HL-60/S4 treated with phorbol 12-myristate 13-acetate at 8.2 ng/mL for 4 days and 3 days (cell line): ENCODE results near the gene SUPT4H1.

Experiments used
- in situ Hi-C: fragments of 300-500 bp; cut with MboI; formaldehyde crosslinking; loops from 2 replicates; pipeline ENCODE4 v1.15.0; 2022; ENCODE audit warnings: low sequenced_read_pairs

Gene SUPT4H1

GRCh38 chr17:58381124-58382035, 29.4 kb upstream of the SUPT4H1 start:
- in situ Hi-C loops: no loop called here

GRCh38 chr17:58380207-58381123, 28.5 kb upstream of the SUPT4H1 start:
- in situ Hi-C loops: no loop called here

GRCh38 chr17:58379511-58379824, 27.5 kb upstream of the SUPT4H1 start:
- in situ Hi-C loops: no loop called here

- in situ Hi-C loops: no loop called here
These were observed 26.9 kb upstream of the SUPT4H1 start for GRCh38 chr17:58378733-58379510.

GRCh38 chr17:58377661-58378060, 25.7 kb upstream of the SUPT4H1 start:
- in situ Hi-C loops: no loop called here

- in situ Hi-C loops: no loop called here
These were observed 25.1 kb upstream of the SUPT4H1 start for GRCh38 chr17:58377093-58377601.

GRCh38 chr17:58376472-58377000, 24.5 kb upstream of the SUPT4H1 start:
- in situ Hi-C loops: no loop called here

- in situ Hi-C loops: no loop called here
These were observed 23.8 kb upstream of the SUPT4H1 start for GRCh38 chr17:58375811-58376210.

GRCh38 chr17:58375256-58375655, 23.3 kb upstream of the SUPT4H1 start:
- in situ Hi-C loops: no loop called here

GRCh38 chr17:58373923-58374322, 21.9 kb upstream of the SUPT4H1 start:
- in situ Hi-C loops: no loop called here

- in situ Hi-C loops: no loop called here
These were observed 21.0 kb upstream of the SUPT4H1 start for GRCh38 chr17:58373003-58373402.

- in situ Hi-C loops: no loop called here
These were observed 19.4 kb upstream of the SUPT4H1 start for GRCh38 chr17:58371300-58371950.

GRCh38 chr17:58370716-58371115, 18.7 kb upstream of the SUPT4H1 start:
- in situ Hi-C loops: no loop called here

- in situ Hi-C loops: no loop called here
These were observed 18.3 kb upstream of the SUPT4H1 start for GRCh38 chr17:58370309-58370708.

- in situ Hi-C loops: no loop called here
These were observed 17.4 kb upstream of the SUPT4H1 start for GRCh38 chr17:58369214-58370031.

GRCh38 chr17:58368860-58369213, 16.8 kb upstream of the SUPT4H1 start:
- in situ Hi-C loops: no loop called here

- in situ Hi-C loops: no loop called here
These were observed 15.5 kb upstream of the SUPT4H1 start for GRCh38 chr17:58367461-58367860.

GRCh38 chr17:58365980-58366595, 14.1 kb upstream of the SUPT4H1 start:
- in situ Hi-C loops: no loop called here
